Left ventricle myocardium inferior (tissue), 1 donor: ENCODE data around the gene PTPRQ. TPM values are rescaled to one million over a fixed set of nuclear protein-coding genes. Genes with fewer than 3 reads are reported as not detected.

Source experiments
- DNase-seq: peaks from one replicate; pipeline ENCODE4 v3.0.0-alpha.2; 2020
- H3K27ac ChIP-seq: fragments of 200-600 bp; replicated peaks from 2 replicates; pipeline ENCODE4 v1.8.0; 2021
- H3K27me3 ChIP-seq: fragments of 200-600 bp; 2 replicates; pipeline ENCODE4 v1.8.0; 2021; ENCODE audit warnings: low read depth
- H3K36me3 ChIP-seq: fragments of 200-600 bp; 2 replicates; pipeline ENCODE4 v1.8.0; 2021
- H3K4me1 ChIP-seq: fragments of 200-600 bp; 2 replicates; pipeline ENCODE4 v1.8.0; 2021
- H3K4me3 ChIP-seq: fragments of 200-600 bp; 2 replicates; pipeline ENCODE4 v1.8.0; 2021; ENCODE audit warnings: mild to moderate bottlenecking, moderate library complexity
- H3K9me3 ChIP-seq: fragments of 200-600 bp; replicated peaks from 2 replicates; pipeline ENCODE4 v1.8.0; 2021
- CTCF ChIP-seq: fragments of 200-600 bp; IDR thresholded peaks from 2 replicates; pipeline ENCODE4 v1.8.0; 2021; ENCODE audit warnings: antibody characterized with exemption, mild to moderate bottlenecking, borderline replicate concordance
- intact Hi-C: fragments of 100-400 bp; cut with micrococcal nuclease; formaldehyde crosslinking; loops from one replicate; pipeline ENCODE4 v1.11.0; 2022
- total RNA-seq: library from RNA; stranded (reverse); fragmentation: NEBNext Ultra II Directional; extraction: Animal tissue kit (Norgen Biotek cat#: 25700); gene quantifications from one replicate; pipeline ENCODE4 v1.2.1, GENCODE V29; 2021
- donor health status: DM: no; HTN: yes; CAD: no; lungs with severe emphysema.

PTPRQ gene
- total RNA-seq, 1 donor from 2014 or later, result 0.27 TPM

- H3K36me3 ChIP-seq, result no peaks in the 10 kb centered on the region
- DNase-seq, result no peak
- H3K27ac ChIP-seq, result no peak overlapping the region
- H3K27me3 ChIP-seq, result peaks cover 3% of the 10 kb centered on the region
- intact Hi-C loops, result no loop called here
- H3K9me3 ChIP-seq, result peaks cover 29% of the 10 kb centered on the region
- H3K4me1 ChIP-seq, result no peaks in the 10 kb centered on the region
- no peak overlapping the region for H3K4me3 ChIP-seq
- TF ChIP-seq CTCF, result no peak
Measured at GRCh38 chr12:80517655-80518054, 73.6 kb downstream of the PTPRQ start.

GRCh38 chr12:80531646-80532045 is 87.6 kb downstream of the PTPRQ start:
- intact Hi-C loops, result no loop called here
- Histone ChIP-seq H3K27ac (no peak overlapping the region), H3K4me3 (no peak overlapping the region), H3K27me3 (no peaks in the 10 kb centered on the region), H3K4me1 (no peaks in the 10 kb centered on the region), H3K9me3 (no peaks in the 10 kb centered on the region), H3K36me3 (no peaks in the 10 kb centered on the region)
- no peak for TF ChIP-seq CTCF
- DNase-seq, result no peak

- no peaks in the 10 kb centered on the region for H3K4me1 ChIP-seq
- no peak for DNase-seq
- no peak overlapping the region for H3K27ac ChIP-seq
- H3K4me3 ChIP-seq, result no peak overlapping the region
- H3K36me3 ChIP-seq, result no peaks in the 10 kb centered on the region
- intact Hi-C loops, result no loop called here
- no peaks in the 10 kb centered on the region for H3K27me3 ChIP-seq
- no peaks in the 10 kb centered on the region for H3K9me3 ChIP-seq
- no peak for TF ChIP-seq CTCF
Measured at GRCh38 chr12:80539029-80539428, 95.0 kb downstream of the PTPRQ start.

GRCh38 chr12:80549298-80549697 is 105.3 kb downstream of the PTPRQ start:
- Histone ChIP-seq H3K4me3 (no peak overlapping the region), H3K36me3 (no peaks in the 10 kb centered on the region), H3K27ac (no peak overlapping the region), H3K4me1 (no peaks in the 10 kb centered on the region), H3K9me3 (no peaks in the 10 kb centered on the region), H3K27me3 (no peaks in the 10 kb centered on the region)
- intact Hi-C loops, result no loop called here
- no peak for TF ChIP-seq CTCF
- DNase-seq, result no peak

GRCh38 chr12:80551897-80552296 is 107.9 kb downstream of the PTPRQ start:
- no peak for TF ChIP-seq CTCF
- Histone ChIP-seq H3K4me1 (no peaks in the 10 kb centered on the region), H3K9me3 (no peaks in the 10 kb centered on the region), H3K27me3 (no peaks in the 10 kb centered on the region), H3K27ac (no peak overlapping the region), H3K36me3 (no peaks in the 10 kb centered on the region), H3K4me3 (no peak overlapping the region)
- intact Hi-C loops, result no loop called here
- no peak for DNase-seq

GRCh38 chr12:80553316-80553715 is 109.3 kb downstream of the PTPRQ start:
- Histone ChIP-seq H3K36me3 (no peaks in the 10 kb centered on the region), H3K27me3 (no peaks in the 10 kb centered on the region), H3K4me1 (no peaks in the 10 kb centered on the region), H3K9me3 (no peaks in the 10 kb centered on the region), H3K27ac (no peak overlapping the region), H3K4me3 (no peak overlapping the region)
- no peak for TF ChIP-seq CTCF
- intact Hi-C loops, result no loop called here
- no peak for DNase-seq
